SU-DHL-6 (cell line): ENCODE measurements around the gene GNAO1.

ENCODE experiments used
- CTCF ChIP-seq: fragments of 200-600 bp; sonication (generic); IDR thresholded peaks from one replicate; pipeline ENCODE4 v1.5.1; 2017; ENCODE audit warnings: antibody characterized with exemption, mild to moderate bottlenecking, low read length, moderate library complexity; ENCODE audit not compliant: insufficient read depth, poor library complexity, severe bottlenecking
- EZH2phosphoT487 ChIP-seq: fragments of 200-600 bp; sonication (generic), shearing (Covaris generic); conservative IDR thresholded peaks from 2 replicates; pipeline ENCODE4 v1.6.1; 2018; ENCODE audit warnings: mild to moderate bottlenecking, antibody characterized with exemption, low read length, moderate library complexity, mixed read lengths

GRCh38 chr16:56382901-56383355 lies 191.6 kb downstream of the GNAO1 start:
- TF ChIP-seq CTCF (no peak), EZH2phosphoT487 (no peak)
